ENCODE measurements around the gene C2orf49. TPM values are rescaled to one million over a fixed set of nuclear protein-coding genes. Genes with fewer than 3 reads are reported as not detected.

The C2orf49 gene
- total RNA-seq, 1 donor from 2014 or later: 15.3 TPM

DNA sequence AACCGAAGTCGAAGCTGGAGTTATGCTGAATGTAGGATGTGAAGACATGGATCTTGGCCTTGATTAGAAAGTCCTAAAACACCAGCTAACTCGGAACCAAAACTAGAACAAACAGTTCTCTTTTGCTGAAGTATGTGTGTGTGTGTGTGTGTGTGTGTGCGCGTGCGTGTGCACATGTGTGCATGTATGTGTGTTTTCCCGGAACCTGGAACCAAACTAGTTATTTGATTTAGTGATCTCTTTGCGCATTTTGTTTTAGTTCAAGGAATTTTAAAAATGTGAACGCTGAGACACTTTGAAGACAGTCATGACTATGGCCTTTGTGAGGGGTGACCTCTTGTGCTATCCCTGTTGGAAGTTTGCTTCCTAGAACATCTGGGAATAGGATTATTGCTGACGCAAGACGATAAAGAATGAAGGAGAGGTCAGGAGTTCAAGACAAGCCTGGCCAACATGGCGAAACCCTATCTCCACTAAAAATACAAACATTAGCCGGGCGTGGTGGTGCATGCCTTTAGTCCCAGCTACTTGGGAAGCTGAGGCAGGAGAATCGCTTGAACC, 37.7 kb downstream of the C2orf49 start:
- peak; percentile 14 for DNase-seq (ENCODE audit: low spot score)
- peak overlapping the region; percentile 24 for H3K27ac Mint-ChIP-seq (ENCODE audit: unreplicated experiment)

DNA sequence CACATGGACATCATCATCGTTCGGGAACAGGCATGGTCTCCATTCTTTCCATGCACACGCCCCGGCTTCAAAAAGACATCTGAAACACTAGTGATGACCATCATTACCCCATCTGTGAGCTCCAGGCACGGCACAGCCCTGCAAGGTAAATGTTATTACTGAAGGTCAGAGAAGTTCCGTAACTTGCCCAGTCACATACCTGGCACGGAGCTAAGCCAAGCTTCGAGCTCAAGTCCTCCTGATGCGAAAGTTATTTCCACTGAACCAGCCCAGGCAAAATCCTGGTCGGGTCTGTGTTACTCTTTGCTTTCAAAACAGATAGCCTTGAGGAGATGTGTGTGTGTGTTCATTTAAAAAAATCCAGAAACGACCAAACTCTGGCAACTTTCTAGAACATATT, 38.7 kb downstream of the C2orf49 start:
- peak; percentile 32 for DNase-seq (ENCODE audit: low spot score)
- no peaks in the 10 kb centered on the region for H3K9me3 Mint-ChIP-seq (ENCODE audit: low read depth)
- H3K36me3 Mint-ChIP-seq (ENCODE audit: low read depth): peaks cover 43% of the 10 kb centered on the region
- H3K27me3 Mint-ChIP-seq (ENCODE audit: low read depth): no peaks in the 10 kb centered on the region
- TF ChIP-seq, protein P1, sequence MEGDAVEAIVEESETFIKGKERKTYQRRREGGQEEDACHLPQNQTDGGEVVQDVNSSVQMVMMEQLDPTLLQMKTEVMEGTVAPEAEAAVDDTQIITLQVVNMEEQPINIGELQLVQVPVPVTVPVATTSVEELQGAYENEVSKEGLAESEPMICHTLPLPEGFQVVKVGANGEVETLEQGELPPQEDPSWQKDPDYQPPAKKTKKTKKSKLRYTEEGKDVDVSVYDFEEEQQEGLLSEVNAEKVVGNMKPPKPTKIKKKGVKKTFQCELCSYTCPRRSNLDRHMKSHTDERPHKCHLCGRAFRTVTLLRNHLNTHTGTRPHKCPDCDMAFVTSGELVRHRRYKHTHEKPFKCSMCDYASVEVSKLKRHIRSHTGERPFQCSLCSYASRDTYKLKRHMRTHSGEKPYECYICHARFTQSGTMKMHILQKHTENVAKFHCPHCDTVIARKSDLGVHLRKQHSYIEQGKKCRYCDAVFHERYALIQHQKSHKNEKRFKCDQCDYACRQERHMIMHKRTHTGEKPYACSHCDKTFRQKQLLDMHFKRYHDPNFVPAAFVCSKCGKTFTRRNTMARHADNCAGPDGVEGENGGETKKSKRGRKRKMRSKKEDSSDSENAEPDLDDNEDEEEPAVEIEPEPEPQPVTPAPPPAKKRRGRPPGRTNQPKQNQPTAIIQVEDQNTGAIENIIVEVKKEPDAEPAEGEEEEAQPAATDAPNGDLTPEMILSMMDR (IDR thresholded peaks at IDR 0.05): no peak
- H3K4me3 Mint-ChIP-seq (ENCODE audit: unreplicated experiment): no peak overlapping the region
- peaks cover 92% of the 10 kb centered on the region for H3K4me1 Mint-ChIP-seq (ENCODE audit: low read depth)
- peak overlapping the region; percentile 70 for H3K27ac Mint-ChIP-seq (ENCODE audit: unreplicated experiment)

More for the DNA sequence above, 37.7 kb downstream of the C2orf49 start:
- TF ChIP-seq, protein P1 (IDR thresholded peaks at IDR 0.05): no peak
- H3K9me3 Mint-ChIP-seq (ENCODE audit: low read depth): no peaks in the 10 kb centered on the region
- no peak overlapping the region for H3K4me3 Mint-ChIP-seq (ENCODE audit: unreplicated experiment)
- H3K36me3 Mint-ChIP-seq (ENCODE audit: low read depth): peaks cover 44% of the 10 kb centered on the region
- no peaks in the 10 kb centered on the region for H3K27me3 Mint-ChIP-seq (ENCODE audit: low read depth)
- H3K4me1 Mint-ChIP-seq (ENCODE audit: low read depth): peaks cover 89% of the 10 kb centered on the region

DNA sequence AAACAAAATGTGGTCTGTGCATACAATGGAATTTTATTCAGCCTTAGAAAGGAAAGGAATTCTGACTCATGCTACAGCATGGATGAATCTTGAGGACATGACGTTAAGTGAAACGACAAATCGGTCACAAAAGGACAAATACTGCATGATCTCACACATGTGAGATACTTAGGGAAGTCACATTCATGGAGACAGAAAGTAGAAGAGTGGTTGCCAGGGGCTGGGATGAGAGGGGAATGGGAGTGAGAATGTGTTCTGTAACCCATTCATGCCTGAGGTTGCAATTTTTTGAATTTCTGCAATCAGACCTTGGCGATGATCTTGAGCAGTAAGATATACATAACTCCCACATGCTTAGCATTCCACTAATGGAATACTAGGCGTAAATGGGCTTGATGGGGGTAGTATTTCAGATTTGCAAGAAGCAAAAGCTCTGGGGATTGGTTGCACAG, 39.5 kb downstream of the C2orf49 start:
- Mint-ChIP-seq H3K27ac (ENCODE audit: unreplicated experiment) (peak overlapping the region; percentile 70), H3K9me3 (ENCODE audit: low read depth) (no peaks in the 10 kb centered on the region), H3K27me3 (ENCODE audit: low read depth) (no peaks in the 10 kb centered on the region), H3K4me1 (ENCODE audit: low read depth) (peaks cover 92% of the 10 kb centered on the region), H3K4me3 (ENCODE audit: unreplicated experiment) (no peak overlapping the region), H3K36me3 (ENCODE audit: low read depth) (peaks cover 44% of the 10 kb centered on the region)
- TF ChIP-seq, protein P1 (IDR thresholded peaks at IDR 0.05): no peak
- no peak for DNase-seq (ENCODE audit: low spot score)

DNA sequence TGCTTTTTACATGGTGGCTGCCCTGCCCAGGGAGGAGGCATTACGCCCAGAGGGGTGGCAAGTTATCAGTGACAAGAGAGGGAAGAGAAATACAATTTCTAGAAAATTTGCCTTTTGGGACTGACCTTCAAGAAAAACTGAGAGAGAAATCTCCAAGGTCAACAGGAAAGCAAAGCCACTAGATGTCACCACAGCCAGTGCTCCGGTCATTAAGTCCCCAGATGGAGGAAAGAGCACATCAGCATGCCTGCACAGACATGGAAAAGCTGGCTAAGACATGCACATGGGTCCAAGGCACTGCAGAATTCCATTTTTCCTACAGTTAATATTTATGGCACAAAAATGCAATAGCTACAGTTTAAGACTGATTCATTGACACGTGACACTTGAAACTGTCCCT, 40.5 kb downstream of the C2orf49 start:
- Mint-ChIP-seq H3K4me1 (ENCODE audit: low read depth) (peaks cover 92% of the 10 kb centered on the region), H3K36me3 (ENCODE audit: low read depth) (peaks cover 43% of the 10 kb centered on the region), H3K27me3 (ENCODE audit: low read depth) (no peaks in the 10 kb centered on the region), H3K9me3 (ENCODE audit: low read depth) (no peaks in the 10 kb centered on the region), H3K27ac (ENCODE audit: unreplicated experiment) (peak overlapping the region; percentile 27), H3K4me3 (ENCODE audit: unreplicated experiment) (no peak overlapping the region)
- DNase-seq (ENCODE audit: low spot score): no peak
- TF ChIP-seq, protein P1 (IDR thresholded peaks at IDR 0.05): peak; percentile 61

DNA sequence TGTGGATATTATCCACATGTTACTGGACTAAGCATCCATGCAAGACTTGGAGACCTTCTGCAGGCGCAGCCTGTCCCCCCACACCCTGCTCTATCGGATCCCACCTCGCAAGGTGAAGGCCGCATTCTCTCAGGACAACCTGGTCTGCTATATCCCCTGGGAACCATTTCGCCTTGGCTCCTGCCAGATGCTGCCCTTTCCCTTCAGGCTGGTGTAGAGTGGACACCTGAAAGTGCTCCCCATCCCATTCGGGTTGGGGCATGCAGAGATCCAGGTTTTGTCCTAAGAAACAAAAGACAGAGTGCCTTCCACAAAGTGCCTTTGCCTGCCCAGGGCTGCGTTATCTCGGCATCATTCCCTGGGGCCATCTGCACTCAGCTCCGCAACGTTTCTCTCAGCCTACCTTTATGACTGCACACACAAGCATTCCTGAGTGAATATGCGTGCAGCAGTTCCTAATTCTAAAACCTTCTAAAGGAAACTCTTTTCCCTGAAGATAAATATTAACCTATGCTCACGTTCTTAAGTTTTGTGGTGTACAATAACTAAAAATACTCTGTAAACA, 41.0 kb downstream of the C2orf49 start:
- Mint-ChIP-seq H3K27ac (ENCODE audit: unreplicated experiment) (peak overlapping the region; percentile 22), H3K36me3 (ENCODE audit: low read depth) (peaks cover 43% of the 10 kb centered on the region), H3K4me1 (ENCODE audit: low read depth) (peaks cover 87% of the 10 kb centered on the region), H3K4me3 (ENCODE audit: unreplicated experiment) (no peak overlapping the region), H3K27me3 (ENCODE audit: low read depth) (no peaks in the 10 kb centered on the region), H3K9me3 (ENCODE audit: low read depth) (no peaks in the 10 kb centered on the region)
- TF ChIP-seq, protein P1 (IDR thresholded peaks at IDR 0.05): no peak
- DNase-seq (ENCODE audit: low spot score): peak; percentile 55
